ENCODE data around the gene GOPC. TPM values are rescaled to one million over a fixed set of nuclear protein-coding genes. Genes with fewer than 3 reads are reported as not detected.

The GOPC gene
- total and polyA plus RNA-seq, 2 experiments from 2014 or later = 15.5 to 26.4 TPM

DNA sequence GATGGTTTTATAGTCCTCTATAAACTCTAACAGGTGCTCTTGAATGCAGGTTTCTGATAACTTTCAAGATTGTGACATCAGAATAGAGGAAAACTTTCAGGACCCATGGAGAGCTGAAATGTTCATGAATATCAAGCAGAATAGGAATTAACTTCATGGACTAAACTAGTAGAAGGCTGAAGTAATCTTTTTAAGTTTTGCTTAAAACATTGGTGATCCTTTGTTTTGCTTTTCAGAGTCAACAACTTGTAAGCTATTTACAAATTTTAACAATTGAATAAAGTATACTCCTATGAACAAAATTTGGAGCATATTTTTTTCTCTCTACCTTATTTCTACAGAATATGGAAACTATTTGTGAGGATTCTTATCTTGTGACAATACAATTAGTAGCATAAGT is 25.2 kb upstream of the GOPC start:
- peaks cover 18% of the 10 kb centered on the region for H3K36me3 ChIP-seq (ENCODE audit: insufficient read depth)
- TF ChIP-seq, protein P1, sequence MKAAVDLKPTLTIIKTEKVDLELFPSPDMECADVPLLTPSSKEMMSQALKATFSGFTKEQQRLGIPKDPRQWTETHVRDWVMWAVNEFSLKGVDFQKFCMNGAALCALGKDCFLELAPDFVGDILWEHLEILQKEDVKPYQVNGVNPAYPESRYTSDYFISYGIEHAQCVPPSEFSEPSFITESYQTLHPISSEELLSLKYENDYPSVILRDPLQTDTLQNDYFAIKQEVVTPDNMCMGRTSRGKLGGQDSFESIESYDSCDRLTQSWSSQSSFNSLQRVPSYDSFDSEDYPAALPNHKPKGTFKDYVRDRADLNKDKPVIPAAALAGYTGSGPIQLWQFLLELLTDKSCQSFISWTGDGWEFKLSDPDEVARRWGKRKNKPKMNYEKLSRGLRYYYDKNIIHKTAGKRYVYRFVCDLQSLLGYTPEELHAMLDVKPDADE (IDR thresholded peaks at IDR 0.05) = no peak
- TF ChIP-seq, protein P2, sequence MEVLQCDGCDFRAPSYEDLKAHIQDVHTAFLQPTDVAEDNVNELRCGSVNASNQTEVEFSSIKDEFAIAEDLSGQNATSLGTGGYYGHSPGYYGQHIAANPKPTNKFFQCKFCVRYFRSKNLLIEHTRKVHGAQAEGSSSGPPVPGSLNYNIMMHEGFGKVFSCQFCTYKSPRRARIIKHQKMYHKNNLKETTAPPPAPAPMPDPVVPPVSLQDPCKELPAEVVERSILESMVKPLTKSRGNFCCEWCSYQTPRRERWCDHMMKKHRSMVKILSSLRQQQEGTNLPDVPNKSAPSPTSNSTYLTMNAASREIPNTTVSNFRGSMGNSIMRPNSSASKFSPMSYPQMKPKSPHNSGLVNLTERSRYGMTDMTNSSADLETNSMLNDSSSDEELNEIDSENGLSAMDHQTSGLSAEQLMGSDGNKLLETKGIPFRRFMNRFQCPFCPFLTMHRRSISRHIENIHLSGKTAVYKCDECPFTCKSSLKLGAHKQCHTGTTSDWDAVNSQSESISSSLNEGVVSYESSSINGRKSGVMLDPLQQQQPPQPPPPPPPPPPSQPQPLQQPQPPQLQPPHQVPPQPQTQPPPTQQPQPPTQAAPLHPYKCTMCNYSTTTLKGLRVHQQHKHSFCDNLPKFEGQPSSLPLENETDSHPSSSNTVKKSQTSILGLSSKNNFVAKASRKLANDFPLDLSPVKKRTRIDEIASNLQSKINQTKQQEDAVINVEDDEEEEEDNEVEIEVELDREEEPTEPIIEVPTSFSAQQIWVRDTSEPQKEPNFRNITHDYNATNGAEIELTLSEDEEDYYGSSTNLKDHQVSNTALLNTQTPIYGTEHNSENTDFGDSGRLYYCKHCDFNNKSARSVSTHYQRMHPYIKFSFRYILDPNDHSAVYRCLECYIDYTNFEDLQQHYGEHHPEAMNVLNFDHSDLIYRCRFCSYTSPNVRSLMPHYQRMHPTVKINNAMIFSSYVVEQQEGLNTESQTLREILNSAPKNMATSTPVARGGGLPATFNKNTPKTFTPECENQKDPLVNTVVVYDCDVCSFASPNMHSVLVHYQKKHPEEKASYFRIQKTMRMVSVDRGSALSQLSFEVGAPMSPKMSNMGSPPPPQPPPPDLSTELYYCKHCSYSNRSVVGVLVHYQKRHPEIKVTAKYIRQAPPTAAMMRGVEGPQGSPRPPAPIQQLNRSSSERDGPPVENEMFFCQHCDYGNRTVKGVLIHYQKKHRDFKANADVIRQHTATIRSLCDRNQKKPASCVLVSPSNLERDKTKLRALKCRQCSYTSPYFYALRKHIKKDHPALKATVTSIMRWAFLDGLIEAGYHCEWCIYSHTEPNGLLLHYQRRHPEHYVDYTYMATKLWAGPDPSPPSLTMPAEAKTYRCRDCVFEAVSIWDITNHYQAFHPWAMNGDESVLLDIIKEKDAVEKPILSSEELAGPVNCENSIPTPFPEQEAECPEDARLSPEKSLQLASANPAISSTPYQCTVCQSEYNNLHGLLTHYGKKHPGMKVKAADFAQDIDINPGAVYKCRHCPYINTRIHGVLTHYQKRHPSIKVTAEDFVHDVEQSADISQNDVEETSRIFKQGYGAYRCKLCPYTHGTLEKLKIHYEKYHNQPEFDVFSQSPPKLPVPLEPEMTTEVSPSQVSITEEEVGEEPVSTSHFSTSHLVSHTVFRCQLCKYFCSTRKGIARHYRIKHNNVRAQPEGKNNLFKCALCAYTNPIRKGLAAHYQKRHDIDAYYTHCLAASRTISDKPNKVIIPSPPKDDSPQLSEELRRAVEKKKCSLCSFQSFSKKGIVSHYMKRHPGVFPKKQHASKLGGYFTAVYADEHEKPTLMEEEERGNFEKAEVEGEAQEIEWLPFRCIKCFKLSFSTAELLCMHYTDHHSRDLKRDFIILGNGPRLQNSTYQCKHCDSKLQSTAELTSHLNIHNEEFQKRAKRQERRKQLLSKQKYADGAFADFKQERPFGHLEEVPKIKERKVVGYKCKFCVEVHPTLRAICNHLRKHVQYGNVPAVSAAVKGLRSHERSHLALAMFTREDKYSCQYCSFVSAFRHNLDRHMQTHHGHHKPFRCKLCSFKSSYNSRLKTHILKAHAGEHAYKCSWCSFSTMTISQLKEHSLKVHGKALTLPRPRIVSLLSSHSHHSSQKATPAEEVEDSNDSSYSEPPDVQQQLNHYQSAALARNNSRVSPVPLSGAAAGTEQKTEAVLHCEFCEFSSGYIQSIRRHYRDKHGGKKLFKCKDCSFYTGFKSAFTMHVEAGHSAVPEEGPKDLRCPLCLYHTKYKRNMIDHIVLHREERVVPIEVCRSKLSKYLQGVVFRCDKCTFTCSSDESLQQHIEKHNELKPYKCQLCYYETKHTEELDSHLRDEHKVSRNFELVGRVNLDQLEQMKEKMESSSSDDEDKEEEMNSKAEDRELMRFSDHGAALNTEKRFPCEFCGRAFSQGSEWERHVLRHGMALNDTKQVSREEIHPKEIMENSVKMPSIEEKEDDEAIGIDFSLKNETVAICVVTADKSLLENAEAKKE (CRISPR knock-in tag; IDR thresholded peaks at IDR 0.05) = no peak
- TF ChIP-seq, protein P3, sequence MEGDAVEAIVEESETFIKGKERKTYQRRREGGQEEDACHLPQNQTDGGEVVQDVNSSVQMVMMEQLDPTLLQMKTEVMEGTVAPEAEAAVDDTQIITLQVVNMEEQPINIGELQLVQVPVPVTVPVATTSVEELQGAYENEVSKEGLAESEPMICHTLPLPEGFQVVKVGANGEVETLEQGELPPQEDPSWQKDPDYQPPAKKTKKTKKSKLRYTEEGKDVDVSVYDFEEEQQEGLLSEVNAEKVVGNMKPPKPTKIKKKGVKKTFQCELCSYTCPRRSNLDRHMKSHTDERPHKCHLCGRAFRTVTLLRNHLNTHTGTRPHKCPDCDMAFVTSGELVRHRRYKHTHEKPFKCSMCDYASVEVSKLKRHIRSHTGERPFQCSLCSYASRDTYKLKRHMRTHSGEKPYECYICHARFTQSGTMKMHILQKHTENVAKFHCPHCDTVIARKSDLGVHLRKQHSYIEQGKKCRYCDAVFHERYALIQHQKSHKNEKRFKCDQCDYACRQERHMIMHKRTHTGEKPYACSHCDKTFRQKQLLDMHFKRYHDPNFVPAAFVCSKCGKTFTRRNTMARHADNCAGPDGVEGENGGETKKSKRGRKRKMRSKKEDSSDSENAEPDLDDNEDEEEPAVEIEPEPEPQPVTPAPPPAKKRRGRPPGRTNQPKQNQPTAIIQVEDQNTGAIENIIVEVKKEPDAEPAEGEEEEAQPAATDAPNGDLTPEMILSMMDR (conservative IDR thresholded peaks at IDR 0.05; ENCODE audit: low read depth in 2 of 2) = no peak
- TF ChIP-seq NANOG (IDR thresholded peaks at IDR 0.05; ENCODE audit: borderline replicate concordance) (no peak), CREB1 (CRISPR knock-in tag; IDR thresholded peaks at IDR 0.05; ENCODE audit: low read depth) (no peak), EZH2 (IDR thresholded peaks at IDR 0.05; ENCODE audit: low read depth, unreplicated experiment) (no peak), ZNF114 (CRISPR knock-in tag; IDR thresholded peaks at IDR 0.05) (no peak), EZH2phosphoT487 (IDR thresholded peaks at IDR 0.05; ENCODE audit: unreplicated experiment) (no peak)
- no peaks in the 10 kb centered on the region for H3K4me1 ChIP-seq (ENCODE audit: insufficient read depth)
- Mint-ChIP-seq H3K9me3 (peaks cover 69% of the 10 kb centered on the region), H3K27me3 (ENCODE audit: insufficient read depth, low read depth, poor library complexity) (peaks cover 2% of the 10 kb centered on the region), H3K27ac (no peak overlapping the region), H3K36me3 (ENCODE audit: low read depth) (peaks cover 66% of the 10 kb centered on the region), H3K4me3 (no peak overlapping the region), H3K4me1 (no peaks in the 10 kb centered on the region)
- no peaks in the 10 kb centered on the region for H3K79me2 ChIP-seq (replicated peaks; ENCODE audit: insufficient read depth)
- H3K27me3 ChIP-seq (ENCODE audit: insufficient read depth) = no peaks in the 10 kb centered on the region
- no peak overlapping the region for H2AFZ ChIP-seq
- no peaks in the 10 kb centered on the region for H4K20me1 ChIP-seq (replicated peaks; ENCODE audit: insufficient read depth)
- H3K9me2 ChIP-seq (ENCODE audit: insufficient read depth) = peaks cover 8% of the 10 kb centered on the region; the same call in 1 of the 2 replicates
- no peak overlapping the region for H3K27ac ChIP-seq (ENCODE audit: low read depth)
- no peak overlapping the region for H3K4me3 ChIP-seq
- no peak for ATAC-seq
- no peak overlapping the region for H3K4me2 ChIP-seq
- H3F3A ChIP-seq (replicated peaks; ENCODE audit: low read depth) = no peaks in the 10 kb centered on the region
- no peak for DNase-seq (ENCODE audit: low spot score)
